Measurements from ENCODE around the gene KIF26B. TPM values are rescaled to one million over a fixed set of nuclear protein-coding genes. Genes with fewer than 3 reads are reported as not detected.

Gene KIF26B
- total and polyA plus RNA-seq, 7 donors, result 0.01 to 0.32 (median 0.06) TPM

DNA sequence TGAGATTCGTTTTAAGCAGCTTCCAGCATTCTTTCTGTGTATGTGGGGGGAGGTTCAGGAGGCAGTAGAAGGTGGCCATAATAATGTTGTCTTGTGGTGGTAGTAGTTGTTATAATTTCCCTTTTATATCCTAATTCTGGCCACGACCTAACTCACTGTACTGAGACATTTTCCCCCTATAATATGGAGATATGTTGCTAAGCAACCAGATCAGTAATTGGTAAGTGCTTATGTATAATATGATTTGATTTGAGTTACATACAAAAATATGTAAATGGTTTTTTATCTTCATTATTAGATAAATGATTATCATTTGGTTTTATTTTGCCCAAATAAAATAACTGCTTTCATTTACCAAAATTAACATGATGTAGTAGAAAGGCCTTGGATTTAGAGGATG is 376.2 kb downstream of the KIF26B start:
- intact Hi-C loops (cut with DNase I), result no loop called here
- no peak overlapping the region for H3K27ac ChIP-seq
- TF ChIP-seq, protein P1, sequence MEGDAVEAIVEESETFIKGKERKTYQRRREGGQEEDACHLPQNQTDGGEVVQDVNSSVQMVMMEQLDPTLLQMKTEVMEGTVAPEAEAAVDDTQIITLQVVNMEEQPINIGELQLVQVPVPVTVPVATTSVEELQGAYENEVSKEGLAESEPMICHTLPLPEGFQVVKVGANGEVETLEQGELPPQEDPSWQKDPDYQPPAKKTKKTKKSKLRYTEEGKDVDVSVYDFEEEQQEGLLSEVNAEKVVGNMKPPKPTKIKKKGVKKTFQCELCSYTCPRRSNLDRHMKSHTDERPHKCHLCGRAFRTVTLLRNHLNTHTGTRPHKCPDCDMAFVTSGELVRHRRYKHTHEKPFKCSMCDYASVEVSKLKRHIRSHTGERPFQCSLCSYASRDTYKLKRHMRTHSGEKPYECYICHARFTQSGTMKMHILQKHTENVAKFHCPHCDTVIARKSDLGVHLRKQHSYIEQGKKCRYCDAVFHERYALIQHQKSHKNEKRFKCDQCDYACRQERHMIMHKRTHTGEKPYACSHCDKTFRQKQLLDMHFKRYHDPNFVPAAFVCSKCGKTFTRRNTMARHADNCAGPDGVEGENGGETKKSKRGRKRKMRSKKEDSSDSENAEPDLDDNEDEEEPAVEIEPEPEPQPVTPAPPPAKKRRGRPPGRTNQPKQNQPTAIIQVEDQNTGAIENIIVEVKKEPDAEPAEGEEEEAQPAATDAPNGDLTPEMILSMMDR (IDR thresholded peaks at IDR 0.05), result no peak
- no peaks in the 10 kb centered on the region for H3K9me3 ChIP-seq
- no peaks in the 10 kb centered on the region for H3K4me1 ChIP-seq
- no peak overlapping the region for H3K4me3 ChIP-seq
- ATAC-seq (no peak), DNase-seq (no peak)
- H3K36me3 ChIP-seq (ENCODE audit: insufficient read depth in 1 of 2, low read depth in 1 of 2), result no peaks in the 10 kb centered on the region
- peaks cover 0 to 5% (median 0%) of the 10 kb centered on the region in 3 donors for H3K27me3 ChIP-seq (ENCODE audit: insufficient read depth in 3 of 3, low read length in 2 of 3)
- WGBS, 3 donors, result 60 to 65% (median 62%) methylated on average over 2 of the region's 2 CpGs

DNA sequence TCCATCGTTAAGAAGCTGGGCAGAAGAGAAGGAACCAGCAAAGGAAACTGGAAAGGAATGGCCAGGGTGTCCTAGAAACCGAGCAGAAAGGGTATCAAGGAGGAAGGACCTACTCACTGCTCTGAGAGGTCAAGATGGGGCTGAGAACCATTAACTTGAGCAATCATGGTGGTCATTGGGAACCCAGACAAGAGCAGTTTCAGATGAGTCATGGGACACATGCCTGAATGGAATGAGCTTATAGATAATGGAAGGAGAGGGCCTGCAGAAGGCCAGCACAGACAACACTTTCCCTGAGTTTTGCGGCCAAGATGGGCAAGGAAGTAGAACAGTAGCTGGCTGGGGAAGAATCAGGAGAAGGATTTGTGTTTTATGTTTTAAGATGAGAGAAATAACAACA is 383.2 kb downstream of the KIF26B start:
- no peak for DNase-seq
- WGBS, 3 donors, result 78 to 96% (median 80%) methylated on average over 3 of the region's 3 CpGs
- Histone ChIP-seq H3K9me3 (no peaks in the 10 kb centered on the region), H3K36me3 (ENCODE audit: insufficient read depth in 1 of 2, low read depth in 1 of 2) (no peaks in the 10 kb centered on the region), H3K27ac (no peak overlapping the region), H3K27me3 (ENCODE audit: insufficient read depth in 3 of 3, low read length in 2 of 3) (peaks cover 0 to 5% (median 0%) of the 10 kb centered on the region in 3 donors), H3K4me3 (no peak overlapping the region), H3K4me1 (no peaks in the 10 kb centered on the region)
- no peak for ATAC-seq
- TF ChIP-seq, protein P1 (IDR thresholded peaks at IDR 0.05), result no peak
- intact Hi-C loops (cut with DNase I), result no loop called here

DNA sequence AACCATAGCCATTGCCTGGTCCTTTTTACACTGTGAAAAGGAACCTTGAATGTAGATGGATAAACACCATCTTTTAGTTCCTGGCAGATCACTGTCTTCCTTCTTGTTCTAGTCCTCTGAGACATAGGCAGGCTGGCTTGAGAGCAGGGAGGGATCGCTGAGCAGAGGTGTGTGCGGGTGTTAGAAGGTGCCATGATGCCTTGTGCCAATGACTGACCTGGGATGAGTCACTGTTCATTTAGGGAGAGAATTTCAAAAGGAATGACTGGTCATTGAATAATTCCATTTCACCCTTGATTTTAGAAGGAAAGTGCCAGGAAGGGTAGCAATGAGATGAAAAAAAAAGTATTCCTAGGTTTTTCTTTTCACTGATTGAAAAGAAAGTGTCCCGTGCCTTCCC is 383.9 kb downstream of the KIF26B start:
- Histone ChIP-seq H3K9me3 (no peaks in the 10 kb centered on the region), H3K27ac (no peak overlapping the region), H3K4me1 (no peaks in the 10 kb centered on the region), H3K36me3 (ENCODE audit: insufficient read depth in 1 of 2, low read depth in 1 of 2) (no peaks in the 10 kb centered on the region), H3K27me3 (ENCODE audit: insufficient read depth in 3 of 3, low read length in 2 of 3) (peaks cover 0 to 5% (median 0%) of the 10 kb centered on the region in 3 donors), H3K4me3 (no peak overlapping the region)
- DNase-seq (no peak), ATAC-seq (no peak)
- TF ChIP-seq, protein P1 (IDR thresholded peaks at IDR 0.05), result no peak
- intact Hi-C loops (cut with DNase I), result no loop called here
- 90 to 93% (median 90%) methylated on average over 3 of the region's 3 CpGs for WGBS, 3 donors

- Histone ChIP-seq H3K4me3 (no peak overlapping the region), H3K4me1 (no peaks in the 10 kb centered on the region), H3K36me3 (ENCODE audit: insufficient read depth in 1 of 2, low read depth in 1 of 2) (no peaks in the 10 kb centered on the region), H3K27me3 (ENCODE audit: insufficient read depth in 3 of 3, low read length in 2 of 3) (peaks cover 0 to 5% (median 0%) of the 10 kb centered on the region in 3 donors), H3K9me3 (no peaks in the 10 kb centered on the region), H3K27ac (no peak overlapping the region)
- ATAC-seq (no peak), DNase-seq (no peak)
- 81 to 83% (median 83%) methylated on average over 14 of the region's 14 CpGs for WGBS, 3 donors
- intact Hi-C loops (cut with DNase I), result loop anchor here in 1 of 2 donors (2.0 kb wide), 1 partner anchor 19 kb away; no protein-coding TSS in a partner anchor
- TF ChIP-seq, protein P1 (IDR thresholded peaks at IDR 0.05), result no peak
Observed at GRCh38 chr1:245541369-245541768, 386.6 kb downstream of the KIF26B start.

DNA sequence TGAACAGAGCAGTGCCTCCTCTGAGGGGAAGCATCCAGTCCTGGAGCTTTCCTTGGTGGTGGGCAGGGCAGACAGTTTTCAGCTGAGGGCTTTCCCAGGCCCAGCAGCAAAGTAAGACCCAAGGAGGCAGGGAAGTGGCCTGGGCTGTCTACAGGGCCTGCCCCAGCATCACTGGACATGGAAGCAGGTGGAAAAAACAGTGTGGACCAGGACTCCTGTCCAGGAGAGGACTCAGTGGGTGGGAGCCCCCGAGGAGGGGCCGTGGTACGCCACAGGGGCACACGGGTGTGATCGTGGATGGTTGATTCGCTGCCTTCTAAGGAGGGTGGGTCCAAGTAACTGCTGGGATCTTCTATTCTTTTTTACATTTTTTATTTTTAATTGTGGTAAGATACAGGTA is 387.6 kb downstream of the KIF26B start:
- Histone ChIP-seq H3K9me3 (no peaks in the 10 kb centered on the region), H3K27me3 (ENCODE audit: insufficient read depth in 3 of 3, low read length in 2 of 3) (peaks cover 0 to 5% (median 0%) of the 10 kb centered on the region in 3 donors), H3K36me3 (ENCODE audit: insufficient read depth in 1 of 2, low read depth in 1 of 2) (no peaks in the 10 kb centered on the region), H3K4me1 (no peaks in the 10 kb centered on the region), H3K4me3 (no peak overlapping the region), H3K27ac (no peak overlapping the region)
- WGBS, 3 donors, result 93 to 96% (median 95%) methylated on average over 6 of the region's 6 CpGs
- DNase-seq (no peak), ATAC-seq (no peak)
- TF ChIP-seq, protein P1 (IDR thresholded peaks at IDR 0.05), result no peak
- intact Hi-C loops (cut with DNase I), result no loop called here
